ENCODE measurements around the gene ZBTB45.
"Not testable (repeated sequence)": the region's sequence is repeated elsewhere in the genome, so short reads cannot be mapped to it uniquely, and the experiment has no call there.

Gene ZBTB45

DNA sequence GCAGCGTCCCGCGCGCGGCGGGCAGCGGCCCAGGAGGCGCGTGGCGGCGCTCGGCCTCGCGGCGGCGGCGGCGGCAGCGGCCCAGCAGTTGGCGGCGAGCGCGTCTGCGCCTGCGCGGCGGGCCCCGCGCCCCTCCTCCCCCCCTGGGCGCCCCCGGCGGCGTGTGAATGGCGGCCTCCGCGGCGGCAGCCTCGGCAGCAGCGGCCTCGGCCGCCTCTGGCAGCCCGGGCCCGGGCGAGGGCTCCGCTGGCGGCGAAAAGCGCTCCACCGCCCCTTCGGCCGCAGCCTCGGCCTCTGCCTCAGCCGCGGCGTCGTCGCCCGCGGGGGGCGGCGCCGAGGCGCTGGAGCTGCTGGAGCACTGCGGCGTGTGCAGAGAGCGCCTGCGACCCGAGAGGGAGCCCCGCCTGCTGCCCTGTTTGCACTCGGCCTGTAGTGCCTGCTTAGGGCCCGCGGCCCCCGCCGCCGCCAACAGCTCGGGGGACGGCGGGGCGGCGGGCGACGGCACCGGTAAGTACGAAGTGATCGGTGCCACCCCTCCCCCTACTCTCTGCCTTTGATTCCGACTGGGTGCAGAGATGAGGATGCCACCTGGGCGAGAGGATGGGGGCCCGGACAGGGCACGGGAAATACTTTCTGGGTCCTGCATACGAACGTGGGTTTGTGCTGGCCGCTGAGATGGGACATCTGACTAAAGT lies 25.1 kb upstream of the ZBTB45 start:
- peaks cover 5% of the 10 kb centered on the region for H3K4me1 ChIP-seq (ENCODE audit: control insufficient read depth, insufficient read depth, low read length)
- peaks cover 42% of the 10 kb centered on the region for H3K36me3 ChIP-seq (ENCODE audit: control insufficient read depth, insufficient read depth, low read length)
- H3K27me3 ChIP-seq (ENCODE audit: control insufficient read depth, insufficient read depth, low read length) = peaks cover 23% of the 10 kb centered on the region
- H3K9me3 ChIP-seq (ENCODE audit: control insufficient read depth, insufficient read depth, low read length) = no peaks in the 10 kb centered on the region
- H3K9ac ChIP-seq (ENCODE audit: low read depth, low read length) = peak overlapping the region; percentile 90
- peak overlapping the region; percentile 92 for H3K4me3 ChIP-seq (ENCODE audit: low read depth, low read length)

DNA sequence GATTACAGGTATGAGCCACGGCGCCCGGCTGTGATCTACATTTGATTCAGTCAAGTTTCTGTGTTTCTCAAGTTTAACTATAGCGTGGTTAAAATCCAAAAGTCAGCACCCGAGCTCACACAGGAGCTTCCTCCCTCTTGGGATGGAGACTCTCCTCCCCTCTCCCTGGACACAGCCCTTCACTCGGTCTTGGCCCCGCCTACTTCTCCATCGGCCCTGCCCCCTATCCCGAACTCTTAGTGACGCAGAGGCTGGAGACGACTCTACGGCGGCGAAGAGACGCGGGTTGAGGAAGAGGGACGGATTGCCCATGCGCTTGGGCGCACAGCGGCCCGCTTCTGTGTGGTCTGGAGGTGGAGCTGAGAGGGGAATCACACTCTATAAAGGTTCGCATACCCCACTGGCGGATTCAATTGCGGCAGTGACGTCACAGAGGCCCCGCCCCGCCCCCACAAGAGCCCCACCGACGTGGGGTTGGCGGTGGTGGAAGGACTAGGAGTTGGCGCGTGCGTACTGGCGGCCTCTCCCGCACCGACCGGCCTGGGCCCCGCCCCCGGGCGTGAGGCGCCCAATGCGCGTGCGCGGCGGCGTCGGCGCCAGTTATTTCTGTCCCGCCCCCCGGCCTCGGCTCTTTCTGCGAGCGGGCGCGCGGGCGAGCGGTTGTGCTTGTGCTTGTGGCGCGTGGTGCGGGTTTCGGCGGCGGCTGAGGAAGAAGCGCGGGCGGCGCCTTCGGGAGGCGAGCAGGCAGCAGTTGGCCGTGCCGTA lies 24.4 kb upstream of the ZBTB45 start, which contains the start of gene TRIM28:
Gene TRIM28 (plus strand): TSS at position 239 of the 765 bp plus-strand sequence. CDS start 694 bp downstream, outside the sequence.
- Histone ChIP-seq H3K9ac (ENCODE audit: low read depth, low read length) (peak within 1 kb of the TSS; percentile 90), H3K27me3 (ENCODE audit: control insufficient read depth, insufficient read depth, low read length) (peaks cover 30% of the 10 kb centered on the region), H3K4me3 (ENCODE audit: low read depth, low read length) (peak within 1 kb of the TSS; percentile 92), H3K4me1 (ENCODE audit: control insufficient read depth, insufficient read depth, low read length) (peaks cover 5% of the 10 kb centered on the region), H3K36me3 (ENCODE audit: control insufficient read depth, insufficient read depth, low read length) (peaks cover 34% of the 10 kb centered on the region), H3K9me3 (ENCODE audit: control insufficient read depth, insufficient read depth, low read length) (no peaks in the 10 kb centered on the region)

DNA sequence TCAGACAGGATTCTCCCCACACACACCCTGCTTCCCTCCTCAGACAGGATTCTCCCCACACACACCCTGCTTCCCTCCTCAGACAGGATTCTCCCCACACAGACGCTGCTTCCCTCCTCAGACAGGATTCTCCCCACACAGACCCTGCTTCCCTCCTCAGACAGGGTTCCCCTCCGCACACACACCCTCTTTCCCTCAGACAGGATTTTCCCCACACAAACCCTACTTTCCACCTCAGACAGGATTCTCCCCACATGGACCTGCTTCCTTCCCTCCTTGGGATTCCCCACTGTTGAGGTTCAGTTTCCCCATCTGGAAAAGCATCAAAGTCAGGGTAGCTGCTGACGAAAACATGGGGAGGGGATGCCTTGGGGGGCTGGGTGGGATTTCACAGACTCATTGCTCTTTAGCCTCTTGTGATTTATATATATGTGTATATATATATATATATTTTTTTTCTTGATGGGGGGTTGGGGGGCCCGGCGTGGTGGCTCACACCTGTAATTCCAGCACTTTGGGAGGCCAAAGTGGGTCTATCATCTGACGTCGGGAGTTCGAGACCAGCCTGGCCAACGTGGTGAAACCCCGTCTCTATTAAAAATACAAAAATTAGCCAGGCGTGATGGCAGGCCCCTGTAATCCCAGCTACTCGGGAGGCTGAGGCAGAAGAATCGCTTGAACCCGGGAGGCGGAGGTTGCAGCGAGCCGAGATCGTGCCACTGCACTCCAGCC lies 23.2 kb upstream of the ZBTB45 start:
- H3K36me3 ChIP-seq (ENCODE audit: control insufficient read depth, insufficient read depth, low read length) = peaks cover 22% of the 10 kb centered on the region
- H3K27me3 ChIP-seq (ENCODE audit: control insufficient read depth, insufficient read depth, low read length) = peaks cover 30% of the 10 kb centered on the region
- H3K4me3 ChIP-seq (ENCODE audit: low read depth, low read length); H3K4me1 ChIP-seq (ENCODE audit: control insufficient read depth, insufficient read depth, low read length); H3K9me3 ChIP-seq (ENCODE audit: control insufficient read depth, insufficient read depth, low read length); H3K9ac ChIP-seq (ENCODE audit: low read depth, low read length): not testable (repeated sequence)

DNA sequence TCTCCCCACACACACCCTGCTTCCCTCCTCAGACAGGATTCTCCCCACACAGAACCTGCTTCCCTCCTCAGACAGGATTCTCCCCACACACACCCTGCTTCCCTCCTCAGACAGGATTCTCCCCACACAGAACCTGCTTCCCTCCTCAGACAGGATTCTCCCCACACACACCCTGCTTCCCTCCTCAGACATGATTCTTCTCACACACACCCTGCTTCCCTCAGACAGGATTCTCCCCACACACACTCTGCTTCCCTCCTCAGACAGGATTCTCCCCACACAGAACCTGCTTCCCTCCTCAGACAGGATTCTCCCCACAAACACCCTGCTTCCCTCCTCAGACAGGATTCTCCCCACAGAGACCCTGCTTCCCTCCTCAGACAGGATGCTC lies 19.6 kb upstream of the ZBTB45 start:
- Histone ChIP-seq H3K27me3 (ENCODE audit: control insufficient read depth, insufficient read depth, low read length) (peaks cover 30% of the 10 kb centered on the region), H3K4me3 (ENCODE audit: low read depth, low read length) (peak overlapping the region; percentile 67), H3K9ac (ENCODE audit: low read depth, low read length) (peak overlapping the region; percentile 83)
- H3K9me3 ChIP-seq (ENCODE audit: control insufficient read depth, insufficient read depth, low read length); H3K36me3 ChIP-seq (ENCODE audit: control insufficient read depth, insufficient read depth, low read length); H3K4me1 ChIP-seq (ENCODE audit: control insufficient read depth, insufficient read depth, low read length): not testable (repeated sequence)

DNA sequence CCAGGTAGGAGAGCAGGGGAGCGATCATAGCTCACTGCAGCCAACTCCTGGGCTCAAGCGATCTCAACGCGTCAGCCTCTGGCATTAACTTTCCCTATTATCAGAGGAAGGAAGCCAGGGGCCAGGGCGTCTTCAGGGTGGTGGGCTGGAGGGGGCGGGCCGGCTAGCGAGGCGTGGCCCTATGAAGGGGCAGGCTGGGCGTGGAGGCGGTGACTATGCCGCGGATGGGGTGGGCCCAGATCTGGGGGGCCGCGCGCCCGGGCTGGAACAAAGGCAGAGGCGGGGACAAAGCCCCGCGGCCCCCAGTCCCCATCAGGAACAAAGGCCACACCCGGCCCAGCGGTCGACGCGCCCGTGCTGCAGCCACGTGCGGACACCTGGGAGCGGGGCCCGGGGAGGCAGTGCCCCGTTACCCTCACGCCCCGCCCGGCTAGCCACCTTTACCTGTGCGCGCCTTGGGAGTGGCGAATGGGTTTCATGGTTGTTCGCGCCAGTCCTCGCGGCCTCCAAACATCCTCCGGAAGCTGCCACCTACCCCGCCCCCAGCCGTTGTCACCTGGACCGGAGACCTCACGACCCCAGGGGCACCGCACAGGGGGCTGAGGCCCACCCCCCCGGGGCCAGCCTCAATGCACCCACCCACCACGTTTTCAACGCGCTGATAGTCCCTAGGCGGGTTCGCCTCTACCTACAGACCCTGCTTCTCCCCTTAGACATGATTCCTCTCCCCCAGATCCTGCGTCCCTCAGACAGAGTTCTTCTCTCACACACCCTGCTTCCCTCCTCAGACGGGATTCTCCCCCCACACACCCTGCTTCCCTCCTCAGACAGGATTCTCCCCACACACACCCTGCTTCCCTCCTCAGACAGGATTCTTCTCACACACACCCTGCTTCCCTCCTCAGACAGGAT lies 18.9 kb upstream of the ZBTB45 start:
- Histone ChIP-seq H3K9ac (ENCODE audit: low read depth, low read length) (peak overlapping the region; percentile 83), H3K27me3 (ENCODE audit: control insufficient read depth, insufficient read depth, low read length) (peaks cover 32% of the 10 kb centered on the region), H3K9me3 (ENCODE audit: control insufficient read depth, insufficient read depth, low read length) (no peaks in the 10 kb centered on the region), H3K4me1 (ENCODE audit: control insufficient read depth, insufficient read depth, low read length) (peaks cover 2% of the 10 kb centered on the region), H3K4me3 (ENCODE audit: low read depth, low read length) (peak overlapping the region; percentile 67), H3K36me3 (ENCODE audit: control insufficient read depth, insufficient read depth, low read length) (no peaks in the 10 kb centered on the region)

DNA sequence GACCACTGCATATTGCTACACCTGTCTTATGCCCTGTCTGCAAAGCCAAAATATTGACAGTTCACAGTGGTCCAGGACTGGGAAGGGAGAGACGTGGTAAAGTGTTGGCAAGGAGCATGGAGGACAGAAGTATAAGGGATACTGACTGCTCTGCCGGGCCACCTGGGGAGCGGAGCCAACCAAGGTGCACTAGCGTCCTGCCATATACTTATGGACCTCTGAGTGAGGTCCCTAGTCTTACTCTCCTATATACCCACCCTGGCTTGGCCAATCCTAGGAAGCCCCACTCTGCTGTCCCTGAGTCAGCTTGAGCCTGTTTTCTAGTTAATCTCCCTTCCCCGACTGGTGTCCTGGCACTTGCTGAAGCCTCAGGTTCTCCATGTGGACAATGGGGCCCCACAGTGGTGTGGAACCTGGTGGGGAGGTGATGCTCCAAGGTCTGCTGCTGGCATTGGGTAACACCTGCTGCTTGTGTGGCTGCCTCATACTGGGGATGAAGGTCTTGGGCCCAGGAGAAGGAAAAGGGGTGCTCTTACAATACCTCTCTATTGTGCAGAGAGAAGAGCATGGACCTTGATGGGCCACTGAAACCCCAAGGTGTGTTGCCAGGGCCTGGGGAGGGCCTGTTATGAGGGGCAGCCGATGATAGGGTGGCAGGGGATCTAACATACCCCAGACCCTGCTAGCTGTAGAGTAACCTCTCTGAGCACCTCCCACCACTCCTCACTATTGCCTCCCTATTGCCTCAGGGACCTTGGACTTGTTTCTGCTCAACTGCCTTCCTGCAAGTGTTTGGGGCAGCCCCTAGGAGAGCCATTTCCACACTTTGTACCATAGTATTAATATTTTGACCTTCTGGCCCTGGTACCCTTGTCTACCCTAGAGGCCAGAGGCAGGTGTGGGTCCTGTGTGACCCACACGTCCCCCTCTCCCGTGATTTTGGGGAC lies 17.5 kb upstream of the ZBTB45 start:
- Histone ChIP-seq H3K9ac (ENCODE audit: low read depth, low read length) (no peak overlapping the region), H3K27me3 (ENCODE audit: control insufficient read depth, insufficient read depth, low read length) (peaks cover 25% of the 10 kb centered on the region), H3K4me3 (ENCODE audit: low read depth, low read length) (peak overlapping the region; percentile 67), H3K9me3 (ENCODE audit: control insufficient read depth, insufficient read depth, low read length) (no peaks in the 10 kb centered on the region), H3K36me3 (ENCODE audit: control insufficient read depth, insufficient read depth, low read length) (no peaks in the 10 kb centered on the region), H3K4me1 (ENCODE audit: control insufficient read depth, insufficient read depth, low read length) (peaks cover 2% of the 10 kb centered on the region)

DNA sequence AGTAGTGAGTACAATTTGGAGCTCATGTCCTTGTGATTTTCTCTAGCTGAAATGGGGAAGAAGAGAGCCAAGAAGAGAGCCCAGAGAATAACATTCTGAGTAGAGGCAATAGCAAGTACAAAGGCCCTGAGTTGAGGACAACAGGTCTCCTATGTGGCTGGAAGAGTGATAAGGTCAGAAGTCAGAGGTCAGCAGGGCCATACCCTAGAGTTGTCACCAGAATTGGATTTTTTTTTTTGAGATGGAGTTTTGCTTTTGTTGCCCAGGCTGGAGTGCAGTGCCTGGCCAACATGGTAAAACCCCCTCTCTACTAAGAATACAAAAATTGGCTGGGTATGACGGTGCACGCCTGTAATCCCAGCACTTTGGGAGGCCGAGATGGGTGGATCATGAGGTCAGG lies 16.2 kb upstream of the ZBTB45 start:
- Histone ChIP-seq H3K36me3 (ENCODE audit: control insufficient read depth, insufficient read depth, low read length) (no peaks in the 10 kb centered on the region), H3K4me3 (ENCODE audit: low read depth, low read length) (no peak overlapping the region), H3K27me3 (ENCODE audit: control insufficient read depth, insufficient read depth, low read length) (peaks cover 16% of the 10 kb centered on the region), H3K4me1 (ENCODE audit: control insufficient read depth, insufficient read depth, low read length) (peaks cover 2% of the 10 kb centered on the region), H3K9ac (ENCODE audit: low read depth, low read length) (no peak overlapping the region), H3K9me3 (ENCODE audit: control insufficient read depth, insufficient read depth, low read length) (no peaks in the 10 kb centered on the region)

DNA sequence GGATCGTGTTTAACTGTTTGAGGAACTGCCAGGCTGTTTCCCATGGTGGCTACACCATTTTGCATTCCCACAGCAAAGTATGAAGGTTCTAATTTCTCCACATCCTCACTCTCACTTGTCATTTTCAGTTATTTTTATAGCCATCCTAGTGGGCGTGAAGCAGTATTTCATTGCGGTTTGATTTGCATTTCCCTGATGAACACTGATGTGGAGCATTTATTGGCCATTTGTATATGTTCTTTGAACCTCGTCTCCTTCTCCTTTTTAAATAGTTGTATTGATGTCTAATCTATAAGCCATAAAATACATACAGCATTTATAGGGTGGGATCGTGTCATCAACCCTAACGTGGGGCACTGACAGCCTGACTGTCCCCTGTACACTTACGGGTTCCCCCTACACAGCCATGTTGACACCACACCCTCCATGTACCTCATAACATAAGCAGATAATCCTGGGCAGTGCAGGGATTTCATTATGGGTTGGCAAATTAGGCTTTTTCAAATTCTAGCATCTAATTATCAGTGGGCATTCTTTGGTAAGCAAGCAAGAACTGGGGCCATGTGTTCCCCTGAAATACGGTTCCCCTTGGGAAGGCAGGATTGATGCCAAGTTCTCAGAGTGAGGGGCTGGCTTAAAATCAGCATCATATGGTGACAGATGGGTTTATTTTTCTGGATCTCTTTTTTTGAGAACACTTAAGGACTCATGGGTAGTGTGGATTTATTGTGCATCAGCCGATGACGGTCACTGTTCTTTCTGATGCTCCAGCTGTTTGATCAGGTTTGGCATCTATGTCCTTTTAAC lies 11.6 kb upstream of the ZBTB45 start:
- Histone ChIP-seq H3K9ac (ENCODE audit: low read depth, low read length) (no peak overlapping the region), H3K4me1 (ENCODE audit: control insufficient read depth, insufficient read depth, low read length) (no peaks in the 10 kb centered on the region), H3K9me3 (ENCODE audit: control insufficient read depth, insufficient read depth, low read length) (no peaks in the 10 kb centered on the region), H3K36me3 (ENCODE audit: control insufficient read depth, insufficient read depth, low read length) (no peaks in the 10 kb centered on the region), H3K27me3 (ENCODE audit: control insufficient read depth, insufficient read depth, low read length) (peaks cover 2% of the 10 kb centered on the region), H3K4me3 (ENCODE audit: low read depth, low read length) (no peak overlapping the region)

DNA sequence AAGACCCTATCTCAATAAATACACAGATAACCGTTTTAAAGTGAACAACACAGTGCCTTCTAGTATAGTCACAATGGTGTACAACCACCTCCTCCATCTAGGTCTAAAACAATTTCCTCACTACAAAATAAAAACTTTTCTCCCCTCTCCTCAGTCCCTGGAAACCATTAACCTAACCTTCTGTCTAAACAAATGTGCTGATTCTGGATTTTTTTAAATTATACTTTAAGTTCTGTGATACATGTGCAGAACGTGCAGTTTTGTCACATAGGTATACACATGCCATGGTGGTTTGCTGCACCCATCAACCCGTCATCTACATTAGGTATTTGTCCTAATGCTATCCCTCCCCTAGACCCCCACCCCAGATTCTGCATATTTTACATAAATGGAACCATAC lies 9.8 kb upstream of the ZBTB45 start:
- peaks cover 3% of the 10 kb centered on the region for H3K4me1 ChIP-seq (ENCODE audit: control insufficient read depth, insufficient read depth, low read length)
- no peaks in the 10 kb centered on the region for H3K36me3 ChIP-seq (ENCODE audit: control insufficient read depth, insufficient read depth, low read length)
- no peaks in the 10 kb centered on the region for H3K9me3 ChIP-seq (ENCODE audit: control insufficient read depth, insufficient read depth, low read length)
- no peak overlapping the region for H3K9ac ChIP-seq (ENCODE audit: low read depth, low read length)
- H3K4me3 ChIP-seq (ENCODE audit: low read depth, low read length) = no peak overlapping the region
- peaks cover 2% of the 10 kb centered on the region for H3K27me3 ChIP-seq (ENCODE audit: control insufficient read depth, insufficient read depth, low read length)

DNA sequence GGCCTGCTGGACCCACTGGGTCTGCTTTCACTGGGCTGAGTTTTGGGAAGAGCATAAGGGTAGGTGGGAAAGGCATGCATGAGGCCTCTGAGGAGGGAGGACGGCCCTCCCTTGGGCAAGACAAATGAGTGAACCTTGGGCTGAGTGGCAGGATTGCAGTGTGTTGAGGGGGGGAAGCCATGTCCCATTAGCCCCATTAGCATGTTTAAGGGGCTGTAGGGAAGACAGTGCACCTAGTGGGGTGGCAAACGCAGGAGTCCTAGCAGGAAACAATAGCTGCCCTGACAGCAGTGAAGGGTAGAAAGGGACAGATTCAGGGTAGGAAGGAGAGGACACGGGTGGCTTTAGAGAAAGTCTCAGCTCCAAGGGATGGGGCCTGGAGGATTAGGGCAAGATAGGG lies 3.1 kb upstream of the ZBTB45 start:
- no peak overlapping the region for H3K9ac ChIP-seq (ENCODE audit: low read depth, low read length)

More for the DNA sequence above, 3.1 kb upstream of the ZBTB45 start:
- Histone ChIP-seq H3K27me3 (ENCODE audit: control insufficient read depth, insufficient read depth, low read length) (no peaks in the 10 kb centered on the region), H3K4me3 (ENCODE audit: low read depth, low read length) (no peak overlapping the region), H3K9me3 (ENCODE audit: control insufficient read depth, insufficient read depth, low read length) (no peaks in the 10 kb centered on the region), H3K36me3 (ENCODE audit: control insufficient read depth, insufficient read depth, low read length) (no peaks in the 10 kb centered on the region), H3K4me1 (ENCODE audit: control insufficient read depth, insufficient read depth, low read length) (peaks cover 12% of the 10 kb centered on the region)
